ENCODE data around the gene RUFY1.
"Not testable (repeated sequence)": the region's sequence is repeated elsewhere in the genome, so short reads cannot be mapped to it uniquely, and the experiment has no call there.

Gene RUFY1

DNA sequence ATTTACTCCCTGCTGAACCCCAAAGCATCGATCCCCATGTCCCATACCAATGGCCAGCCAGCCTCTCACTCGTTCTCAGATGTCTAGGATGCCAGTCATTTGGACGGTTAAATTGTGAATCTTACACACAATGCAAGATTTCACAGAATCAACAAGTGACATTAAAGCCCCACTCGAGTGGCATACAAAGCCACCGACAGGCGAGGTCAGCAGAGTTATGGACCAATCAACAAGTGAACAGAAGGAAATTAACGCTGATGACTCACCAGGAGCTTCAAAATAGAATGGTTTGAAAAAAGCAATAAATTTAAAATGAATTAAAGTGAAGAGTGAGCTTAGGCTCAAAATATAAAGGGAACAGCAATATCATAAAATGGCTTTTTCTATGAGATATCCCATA lies 8.2 kb upstream of the RUFY1 start:
- DNase-seq, result no peak

DNA sequence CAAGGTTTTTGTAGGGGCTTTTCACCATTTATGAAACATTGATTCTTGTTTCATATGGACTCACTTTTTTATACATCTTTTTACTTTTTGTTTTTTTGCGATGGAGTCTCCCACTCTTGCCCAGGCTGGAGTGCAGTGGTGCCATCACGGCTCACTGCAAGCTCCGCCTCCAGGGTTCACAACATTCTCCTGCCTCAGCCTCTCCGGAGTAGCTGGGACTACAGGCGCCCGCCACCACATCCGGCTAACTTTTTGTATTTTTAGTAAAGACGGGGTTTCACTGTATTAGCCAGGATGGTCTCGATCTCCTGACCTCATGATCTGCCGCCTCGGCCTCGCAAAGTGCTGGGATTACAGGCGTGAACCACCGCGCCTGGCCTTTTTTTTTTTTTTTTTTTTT lies 7.1 kb upstream of the RUFY1 start:
- not testable (repeated sequence) for DNase-seq

GRCh38 chr5:179553006-179553405 lies 2.7 kb downstream of the RUFY1 start:
- no peak for DNase-seq

- DNase-seq, result no peak
Measured at GRCh38 chr5:179553875-179554274, 3.5 kb downstream of the RUFY1 start.

DNA sequence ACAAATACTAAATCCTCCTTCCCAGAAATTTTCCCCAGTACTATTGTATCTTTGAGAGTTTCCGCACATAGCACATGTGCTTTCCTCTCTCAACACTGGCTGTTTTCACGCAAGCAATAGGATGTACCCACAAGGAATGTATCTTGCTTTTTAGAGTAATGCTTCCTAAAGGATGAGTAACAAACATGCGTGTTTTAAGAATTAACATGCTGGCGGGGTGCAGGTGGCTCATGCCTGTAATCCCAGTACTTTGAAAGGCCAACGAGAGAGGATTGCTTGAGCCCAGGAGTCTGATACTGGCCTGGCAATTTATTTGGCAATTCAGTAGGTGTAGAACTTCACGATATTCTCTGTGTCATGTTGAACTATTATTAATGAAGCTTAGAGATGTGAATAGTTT lies 4.6 kb downstream of the RUFY1 start:
- no peak for DNase-seq

DNA sequence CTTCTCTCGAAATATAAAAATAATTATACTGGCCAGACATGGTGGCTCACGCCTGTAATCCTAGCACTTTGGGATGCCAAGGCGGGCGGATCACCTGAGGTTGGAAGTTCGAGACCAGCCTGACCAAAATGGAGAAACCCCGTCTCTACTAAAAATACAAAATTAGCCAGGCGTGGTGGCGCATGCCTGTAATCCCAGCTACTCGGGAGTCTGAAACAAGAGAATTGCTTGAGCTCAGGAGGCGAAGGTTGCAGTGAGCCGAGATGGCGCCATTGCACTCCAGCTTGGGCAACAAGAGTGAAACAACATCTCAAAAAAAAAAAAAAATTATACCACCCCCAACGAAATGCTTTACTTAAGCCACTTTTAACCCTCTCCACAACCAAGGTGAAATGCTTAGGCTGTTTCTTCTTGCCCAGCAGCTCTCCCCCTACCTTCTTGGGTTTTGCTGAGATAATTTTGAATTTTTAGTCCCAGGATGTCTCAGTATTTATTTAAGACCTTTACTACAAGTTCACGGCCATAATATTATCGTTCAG lies 8.0 kb downstream of the RUFY1 start:
- not testable (repeated sequence) for DNase-seq

DNA sequence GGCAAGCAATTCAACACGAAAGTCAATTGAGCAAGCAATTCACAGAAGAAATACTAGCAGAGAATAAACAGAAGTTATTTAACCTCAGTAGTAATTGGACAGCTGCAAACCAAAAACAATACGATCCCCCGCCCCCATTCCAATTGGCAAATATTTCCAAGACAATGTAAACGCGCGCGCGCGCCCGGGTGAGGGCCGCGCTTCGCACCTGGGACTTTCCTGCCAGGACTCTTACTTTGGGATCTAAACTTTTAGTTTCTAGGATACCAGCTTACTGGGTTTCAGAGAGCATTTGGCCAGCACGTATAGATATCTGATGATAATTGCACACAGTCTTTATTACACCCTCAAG lies 8.6 kb downstream of the RUFY1 start:
- DNase-seq, result no peak

DNA sequence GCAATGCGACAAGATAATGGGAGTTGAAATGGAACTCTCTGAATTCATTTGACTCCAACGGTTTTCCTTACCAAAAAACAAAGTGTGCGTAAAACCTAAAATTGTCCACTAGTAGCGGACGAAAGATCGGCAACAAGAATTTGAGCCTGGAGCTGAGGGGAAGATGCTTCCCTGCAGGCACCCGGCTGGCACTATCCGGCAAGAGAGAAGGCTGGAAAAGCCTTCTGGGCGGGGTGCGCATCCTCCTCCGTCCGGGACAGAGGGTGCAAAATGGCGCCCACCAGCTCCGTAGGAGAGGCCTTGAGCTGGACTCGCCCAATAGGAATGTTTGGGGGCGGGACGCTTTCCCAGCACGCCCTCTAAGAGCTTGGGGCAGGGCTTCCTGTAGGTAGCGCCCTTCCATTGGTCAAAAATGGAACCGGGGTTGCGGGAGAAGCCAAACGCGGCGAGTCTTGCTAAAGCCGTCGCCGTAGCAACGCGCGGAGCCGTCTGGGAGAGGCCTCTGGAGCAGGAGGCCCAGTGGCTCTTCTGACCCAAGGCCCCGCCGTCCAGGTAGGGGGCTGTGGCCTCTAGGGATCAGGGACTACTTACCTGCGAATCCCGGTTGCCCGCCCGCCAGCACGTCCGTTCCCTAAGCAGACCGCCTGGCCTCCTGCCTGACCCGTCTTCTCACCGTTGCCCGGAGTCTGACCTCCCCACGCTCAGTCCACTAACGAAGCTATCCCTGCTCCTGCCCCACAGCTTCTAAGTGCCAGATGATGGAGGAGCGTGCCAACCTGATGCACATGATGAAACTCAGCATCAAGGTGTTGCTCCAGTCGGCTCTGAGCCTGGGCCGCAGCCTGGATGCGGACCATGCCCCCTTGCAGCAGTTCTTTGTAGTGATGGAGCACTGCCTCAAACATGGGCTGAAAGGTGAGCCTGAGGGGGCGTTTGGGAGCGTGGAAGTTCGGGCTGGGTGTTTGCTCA lies 9.2 kb downstream of the RUFY1 start:
- peak; percentile 81 for DNase-seq

- no peak for DNase-seq
Measured at GRCh38 chr5:179564526-179564925, 14.2 kb downstream of the RUFY1 start.

GRCh38 chr5:179568721-179569120 lies 18.4 kb downstream of the RUFY1 start:
- DNase-seq, result no peak

GRCh38 chr5:179572386-179572785 lies 22.0 kb downstream of the RUFY1 start:
- DNase-seq, result no peak

DNA sequence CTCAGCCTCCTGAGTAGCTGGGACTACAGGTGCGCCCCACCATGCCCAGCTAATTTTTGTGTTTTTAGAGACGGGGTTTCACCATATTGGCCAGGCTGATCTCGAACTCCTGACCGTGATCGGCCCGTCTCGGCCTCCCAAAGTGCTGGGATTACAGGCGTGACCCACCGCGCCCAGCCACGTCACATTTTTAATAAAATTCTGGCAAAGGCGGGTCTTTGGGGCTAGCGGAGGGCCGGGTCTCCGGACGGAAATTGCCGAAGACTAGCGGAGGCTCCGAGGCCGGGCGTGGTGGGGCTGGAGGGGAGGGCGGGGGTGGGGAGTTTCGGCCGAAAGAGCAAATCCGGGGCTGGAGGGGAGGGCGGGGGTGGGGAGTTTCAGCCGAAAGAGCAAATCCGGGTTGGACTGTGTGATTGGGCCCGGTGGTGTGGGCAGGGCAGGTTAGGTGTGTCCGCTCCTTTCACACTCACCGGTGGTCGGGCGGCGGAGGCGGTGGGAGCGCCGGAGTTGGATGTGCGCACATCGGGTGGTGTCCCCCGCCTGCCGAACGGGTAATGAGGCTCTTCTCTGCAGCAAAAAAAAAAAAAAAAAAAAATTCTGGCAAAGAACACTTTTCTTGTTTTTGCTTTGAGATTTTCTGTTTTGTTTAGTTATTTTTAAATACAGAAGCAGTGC lies 27.1 kb downstream of the RUFY1 start:
- no peak for DNase-seq

DNA sequence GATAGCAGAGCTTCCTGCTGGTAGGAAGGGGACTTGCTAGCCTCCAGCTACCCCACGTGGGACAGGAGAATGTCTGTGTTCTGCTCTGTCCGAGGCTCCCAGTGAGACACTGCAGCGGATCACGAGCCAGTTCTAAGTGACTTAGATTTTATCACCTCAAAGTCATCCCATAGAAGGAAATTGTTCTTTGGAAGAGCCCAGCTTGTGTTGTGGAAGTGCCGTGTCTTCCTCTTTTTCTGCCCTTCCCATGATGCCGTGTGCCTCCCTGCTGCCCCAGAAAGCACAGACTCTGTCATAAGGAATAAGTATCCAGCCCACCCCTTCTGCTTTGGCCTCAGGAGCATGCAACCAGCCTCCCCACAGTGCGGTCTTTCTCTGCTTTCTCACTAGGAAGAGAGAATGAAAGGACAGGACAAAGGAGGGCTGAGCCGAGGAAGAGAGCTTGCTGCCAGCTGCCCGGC lies 35.6 kb downstream of the RUFY1 start:
- no peak for DNase-seq

GRCh38 chr5:179588166-179588565 lies 37.8 kb downstream of the RUFY1 start:
- DNase-seq, result no peak

DNA sequence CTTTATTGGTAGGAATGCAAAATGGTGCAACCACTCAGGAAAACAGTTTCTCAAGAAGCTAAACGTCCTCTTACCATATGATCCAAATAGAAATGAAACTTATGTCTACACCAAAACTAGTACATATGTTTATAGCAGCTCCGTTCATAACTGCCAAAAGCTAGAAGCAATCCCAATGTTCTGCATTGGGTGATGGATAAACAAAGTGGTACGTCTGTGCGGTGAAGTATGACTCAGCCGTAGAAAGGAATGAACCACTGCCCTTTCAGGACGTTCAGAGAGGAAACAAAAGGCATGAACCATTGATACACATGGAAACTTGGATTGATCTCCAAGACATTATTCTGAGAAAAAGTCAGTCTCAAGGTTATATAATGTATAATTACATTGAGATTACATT lies 45.6 kb downstream of the RUFY1 start:
- no peak for DNase-seq

- DNase-seq, result no peak
Measured at GRCh38 chr5:179596421-179596820, 46.1 kb downstream of the RUFY1 start.

- no peak for DNase-seq
Measured at GRCh38 chr5:179599100-179599499, 48.7 kb downstream of the RUFY1 start.

GRCh38 chr5:179599566-179599965 lies 49.2 kb downstream of the RUFY1 start:
- DNase-seq, result no peak

GRCh38 chr5:179599973-179600372 lies 49.6 kb downstream of the RUFY1 start:
- no peak for DNase-seq

DNA sequence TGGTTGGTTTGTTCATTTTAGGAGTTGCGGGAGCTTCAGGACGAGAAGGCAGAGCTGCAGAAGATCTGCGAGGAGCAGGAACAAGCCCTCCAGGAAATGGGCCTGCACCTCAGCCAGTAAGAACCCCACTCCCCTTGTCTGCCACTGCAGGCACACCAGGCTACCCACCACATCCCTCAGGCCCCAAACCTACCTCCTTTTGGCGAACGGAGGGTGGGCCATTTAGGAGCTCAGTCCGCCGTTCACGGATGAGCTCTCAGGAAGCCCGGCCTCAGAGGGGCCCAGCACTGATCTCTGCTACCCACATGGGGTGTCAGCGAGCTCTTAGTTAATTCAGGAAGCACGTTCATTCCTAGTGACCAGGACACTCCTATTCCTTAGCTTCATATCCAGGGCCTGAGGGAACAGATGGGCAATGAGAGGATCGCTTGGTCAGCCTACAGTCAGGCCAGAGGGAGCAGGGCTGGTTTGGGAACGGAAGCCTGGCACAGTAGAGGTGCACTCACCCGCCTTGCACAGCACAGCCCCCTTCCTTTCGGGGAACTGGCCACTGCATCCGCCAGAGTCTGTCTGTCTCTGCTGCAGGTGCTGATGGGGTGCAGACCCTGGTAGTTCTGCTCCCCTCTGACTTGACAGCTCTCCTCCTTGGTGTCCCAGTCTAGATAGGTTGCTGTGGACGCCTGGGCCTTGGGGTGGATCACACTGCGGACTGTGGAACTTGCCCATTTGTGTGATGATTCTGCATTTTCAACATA lies 51.7 kb downstream of the RUFY1 start:
- DNase-seq, result no peak

DNA sequence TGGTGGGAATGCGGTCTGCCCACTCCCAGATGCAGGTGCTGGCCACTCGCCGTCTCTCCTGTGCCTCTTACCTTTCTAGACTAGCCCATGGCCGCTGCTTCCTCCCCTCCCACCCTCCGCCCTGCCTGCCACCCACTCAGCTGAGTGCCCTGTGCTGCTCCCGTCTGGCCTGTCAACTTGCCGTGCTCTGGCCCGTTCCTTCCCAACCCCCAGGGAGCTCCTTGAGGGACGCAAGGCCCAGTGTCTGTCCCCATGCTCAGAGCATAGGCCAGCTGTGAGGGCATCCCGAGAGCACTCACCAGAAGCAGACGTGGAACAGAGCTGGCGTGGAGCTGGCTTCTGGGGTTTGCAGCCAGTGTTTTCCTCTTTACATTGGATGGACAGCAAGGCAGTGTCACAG lies 53.0 kb downstream of the RUFY1 start:
- DNase-seq, result no peak

DNA sequence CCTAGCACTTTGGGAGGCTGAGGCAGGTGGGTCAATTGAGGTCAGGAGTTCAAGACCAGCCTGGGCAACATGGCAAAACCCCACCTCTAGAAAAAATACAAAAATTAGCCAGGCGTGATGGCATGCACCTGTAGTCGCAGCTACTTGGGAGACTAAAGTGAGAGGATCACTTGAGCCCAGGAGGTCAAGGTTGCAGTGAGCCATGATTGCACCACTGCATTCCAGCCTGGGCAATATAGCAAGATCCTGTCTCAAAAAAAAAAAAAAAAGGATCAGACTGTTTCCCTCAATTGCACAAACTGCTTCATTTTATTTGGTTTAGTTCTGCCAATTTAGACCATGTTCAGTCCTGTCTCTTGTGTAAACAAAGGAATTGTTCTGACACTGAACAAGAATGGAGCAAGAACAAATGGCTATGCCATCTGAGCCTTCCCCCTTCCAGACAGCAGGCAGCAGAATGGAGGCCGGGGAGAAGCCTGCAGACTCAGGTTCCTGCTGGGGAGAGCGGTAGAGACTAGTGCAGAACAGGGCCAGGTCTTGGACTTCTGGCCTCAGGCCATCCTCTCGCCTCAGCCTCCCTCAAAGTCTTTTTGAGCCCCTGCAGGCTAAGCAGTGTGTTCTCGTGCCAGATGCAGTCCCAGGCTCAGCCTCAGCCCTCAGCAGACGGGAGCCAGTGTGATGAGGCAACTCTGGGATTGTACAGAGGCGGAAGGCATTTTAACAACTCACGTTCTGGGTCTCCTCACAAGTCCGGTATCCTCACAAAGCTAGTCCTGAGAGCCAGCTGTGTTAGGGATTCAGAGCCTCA lies 54.9 kb downstream of the RUFY1 start:
- no peak for DNase-seq
